AG09319 (cell line): ENCODE results near the gene CAMTA1.

Experiments
- DNase-seq: peaks from one replicate; pipeline ENCODE4 v3.0.0-alpha.2; 2010; ENCODE audit warnings: low read depth; ENCODE audit errors: extremely low read depth
- TF ChIP-seq, protein P1 (sequence below): IDR thresholded peaks from 2 replicates; pipeline ENCODE4 v1.5.1; 2011; ENCODE audit warnings: low read depth, mild to moderate bottlenecking, inconsistent platforms, low read length, moderate library complexity

Gene CAMTA1

DNA sequence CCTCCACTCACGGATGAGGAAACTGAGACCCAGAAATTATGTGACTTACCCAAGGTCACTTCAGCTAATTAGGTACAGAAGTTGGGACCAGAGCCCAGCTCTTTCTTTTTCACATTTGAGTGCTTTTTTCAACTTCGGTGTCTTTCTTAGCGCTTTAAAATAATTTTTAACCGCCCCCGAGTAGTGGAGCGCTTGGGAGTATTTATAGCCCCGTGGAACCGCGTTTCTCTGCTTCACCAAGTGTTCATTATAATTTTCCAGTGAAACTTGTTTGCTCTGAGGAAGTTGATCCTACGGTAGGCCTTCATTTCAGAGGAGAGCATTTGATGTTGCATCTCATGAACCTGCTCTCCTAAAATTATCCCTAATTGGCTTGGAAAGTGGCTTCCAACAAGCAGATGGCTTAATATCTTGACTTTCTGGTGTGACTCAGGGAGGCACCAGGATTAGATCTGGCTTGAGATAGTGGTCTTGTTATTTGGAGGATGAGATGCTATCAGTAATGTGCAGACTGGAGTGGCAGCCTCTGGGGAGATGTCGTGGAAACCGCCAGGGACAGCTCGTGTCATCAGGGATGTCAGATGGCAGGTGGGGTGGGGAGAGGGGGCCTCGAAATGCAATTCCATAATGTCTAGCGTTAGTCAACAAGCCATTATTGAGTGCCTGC, 321.3 kb downstream of the CAMTA1 start:
- TF ChIP-seq, protein P1, sequence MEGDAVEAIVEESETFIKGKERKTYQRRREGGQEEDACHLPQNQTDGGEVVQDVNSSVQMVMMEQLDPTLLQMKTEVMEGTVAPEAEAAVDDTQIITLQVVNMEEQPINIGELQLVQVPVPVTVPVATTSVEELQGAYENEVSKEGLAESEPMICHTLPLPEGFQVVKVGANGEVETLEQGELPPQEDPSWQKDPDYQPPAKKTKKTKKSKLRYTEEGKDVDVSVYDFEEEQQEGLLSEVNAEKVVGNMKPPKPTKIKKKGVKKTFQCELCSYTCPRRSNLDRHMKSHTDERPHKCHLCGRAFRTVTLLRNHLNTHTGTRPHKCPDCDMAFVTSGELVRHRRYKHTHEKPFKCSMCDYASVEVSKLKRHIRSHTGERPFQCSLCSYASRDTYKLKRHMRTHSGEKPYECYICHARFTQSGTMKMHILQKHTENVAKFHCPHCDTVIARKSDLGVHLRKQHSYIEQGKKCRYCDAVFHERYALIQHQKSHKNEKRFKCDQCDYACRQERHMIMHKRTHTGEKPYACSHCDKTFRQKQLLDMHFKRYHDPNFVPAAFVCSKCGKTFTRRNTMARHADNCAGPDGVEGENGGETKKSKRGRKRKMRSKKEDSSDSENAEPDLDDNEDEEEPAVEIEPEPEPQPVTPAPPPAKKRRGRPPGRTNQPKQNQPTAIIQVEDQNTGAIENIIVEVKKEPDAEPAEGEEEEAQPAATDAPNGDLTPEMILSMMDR = no peak
- DNase-seq = no peak

DNA sequence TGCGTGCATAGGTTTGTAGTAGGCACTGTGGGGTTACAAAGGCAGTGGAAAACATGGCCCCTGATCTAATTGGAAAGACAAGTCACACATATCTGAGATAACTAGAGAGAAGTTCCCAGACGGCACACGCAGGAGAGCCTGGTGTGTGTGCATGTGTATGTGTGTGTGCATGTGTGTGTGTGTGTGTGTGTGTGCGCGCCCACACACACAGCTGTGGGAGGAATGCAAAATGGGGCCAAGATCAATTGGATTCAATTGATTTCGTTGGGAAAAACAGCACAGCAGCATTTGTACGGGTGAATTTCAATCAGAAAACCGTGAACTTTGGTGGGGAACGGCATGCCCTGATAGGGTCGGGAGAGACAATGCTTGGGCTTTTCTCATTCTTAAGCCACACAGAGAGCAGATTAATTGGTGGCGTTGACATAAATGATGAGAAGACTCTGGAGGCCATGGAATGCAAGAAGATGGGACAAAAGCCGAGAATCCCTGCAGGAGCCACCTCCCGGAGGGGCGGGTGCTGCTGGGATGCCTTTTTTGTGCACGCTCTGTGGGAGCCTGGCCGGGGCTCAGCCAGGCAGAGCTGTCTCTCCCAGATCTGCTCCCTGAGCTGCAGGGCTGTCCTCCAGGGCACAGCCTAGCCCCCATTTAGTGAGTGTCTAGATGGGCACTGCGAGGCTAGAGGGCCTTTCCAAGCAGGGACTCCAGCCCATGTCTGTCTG, 322.0 kb downstream of the CAMTA1 start:
- no peak for DNase-seq
- TF ChIP-seq, protein P1 = no peak

DNA sequence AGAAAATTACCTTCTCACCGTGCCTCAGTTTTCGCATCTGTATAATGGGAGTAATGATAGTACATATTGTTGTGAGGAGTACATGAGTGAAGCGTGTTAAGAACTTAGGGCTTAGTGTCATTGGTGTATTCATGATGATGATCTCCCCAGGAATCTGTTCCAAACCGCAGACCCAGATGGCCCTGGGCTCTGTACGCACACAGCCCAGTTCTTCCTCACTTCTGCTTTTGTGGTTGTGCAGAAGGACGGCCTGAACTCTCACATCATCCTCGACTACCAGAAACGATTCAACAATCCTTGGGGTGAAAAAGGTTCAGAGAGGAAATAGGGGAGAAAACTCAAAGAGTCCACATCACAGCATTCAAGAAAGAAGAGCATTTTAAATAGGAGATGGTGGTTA, 323.0 kb downstream of the CAMTA1 start:
- no peak for DNase-seq
- TF ChIP-seq, protein P1 = no peak

DNA sequence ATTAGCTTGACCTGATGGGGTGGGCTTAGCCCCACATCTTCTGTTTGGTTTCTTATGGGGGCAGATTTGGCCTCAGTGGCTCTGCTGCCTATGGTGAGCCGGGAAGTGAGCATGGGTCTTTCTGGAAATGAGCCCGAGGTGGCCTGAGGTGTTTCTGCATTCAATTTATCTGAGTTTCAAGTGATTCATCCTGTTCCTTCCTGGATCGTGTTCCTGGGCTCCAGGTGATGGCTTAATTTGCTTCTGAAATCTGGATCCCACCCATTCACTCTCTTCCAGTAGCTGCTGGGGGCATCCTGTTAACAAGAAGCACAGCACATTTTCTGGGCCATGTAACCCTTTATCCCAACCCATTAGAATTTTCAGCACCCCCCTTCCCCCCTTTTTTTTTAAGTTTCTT, 324.6 kb downstream of the CAMTA1 start:
- TF ChIP-seq, protein P1 = no peak
- DNase-seq = no peak

DNA sequence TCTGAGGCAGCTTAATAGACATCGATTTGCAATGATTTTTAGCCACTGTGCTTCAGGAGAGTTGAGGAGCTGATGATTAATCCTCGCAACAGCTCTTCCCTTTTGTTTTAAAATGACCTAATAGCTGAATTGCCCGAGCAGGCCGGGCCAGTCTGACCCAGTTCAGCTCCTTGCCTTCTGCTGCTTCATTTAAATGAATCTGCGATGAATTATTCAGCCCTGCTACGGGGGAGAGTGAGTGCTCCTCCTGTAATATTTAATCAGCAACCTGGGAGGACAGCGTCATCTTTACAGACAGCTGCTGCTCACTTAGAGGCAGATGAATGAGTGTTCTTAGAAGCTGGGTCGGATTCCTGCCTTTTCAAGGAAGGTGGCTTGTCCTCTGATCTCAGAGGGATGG, 325.1 kb downstream of the CAMTA1 start:
- DNase-seq = no peak

DNA sequence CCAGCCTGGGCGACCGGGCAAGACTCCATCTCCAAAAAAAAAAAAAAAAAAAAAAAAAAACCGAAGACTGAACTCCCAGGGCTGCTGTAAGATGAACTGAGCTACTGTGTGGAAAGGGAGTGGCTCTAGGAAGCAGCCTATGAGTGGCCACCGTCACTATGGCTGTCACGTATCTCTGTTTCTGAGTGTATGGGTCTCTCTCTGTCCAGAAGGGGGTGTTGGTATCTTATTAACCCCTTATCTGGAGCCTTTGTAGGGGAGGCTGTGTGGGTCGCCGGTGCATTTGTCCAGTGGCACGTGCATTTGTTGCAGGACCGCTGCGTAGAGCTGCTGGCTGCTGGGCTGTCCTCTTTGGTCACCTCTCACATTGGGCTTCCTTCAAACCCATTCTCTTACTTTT, 326.6 kb downstream of the CAMTA1 start:
- no peak for DNase-seq
- TF ChIP-seq, protein P1 = no peak

More for the DNA sequence above, 325.1 kb downstream of the CAMTA1 start:
- TF ChIP-seq, protein P1 = no peak

DNA sequence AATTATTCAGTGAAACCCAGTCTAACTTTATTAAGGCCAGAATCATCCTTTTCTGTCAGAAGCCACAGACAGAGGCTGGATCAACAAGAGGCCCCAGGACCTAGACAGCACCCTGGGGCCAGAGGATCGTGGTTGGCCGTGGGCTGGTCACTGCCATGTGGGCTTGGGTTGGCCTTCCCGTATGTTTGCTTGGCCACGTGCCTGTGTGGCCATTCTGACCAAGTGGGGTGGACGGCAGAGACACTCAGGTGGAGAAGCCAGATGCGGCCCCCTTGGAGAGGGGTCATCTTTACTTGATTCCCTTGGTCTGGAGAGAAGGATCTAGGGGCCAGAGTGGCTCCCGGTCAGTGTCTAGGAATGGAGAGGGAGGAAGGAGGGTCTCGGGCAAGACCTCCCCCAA, 327.9 kb downstream of the CAMTA1 start:
- DNase-seq = no peak
- TF ChIP-seq, protein P1 = no peak
